Spinal cord (tissue), 10 donors: ENCODE measurements around the gene CREG1. TPM values are rescaled to one million over a fixed set of nuclear protein-coding genes. Genes with fewer than 3 reads are reported as not detected.
"Not testable (repeated sequence)": the region's sequence is repeated elsewhere in the genome, so short reads cannot be mapped to it uniquely, and the experiment has no call there.

Source experiments
- DNase-seq, 6 donors: peaks; one replicate each; pipeline versions ENCODE4 v3.0.0 to v3.0.0-alpha.2; 2013 to 2015; ENCODE audit warnings: low spot score in 6 of 6, low read depth in 4 of 6
- H3K27ac ChIP-seq: one replicate; pipeline ENCODE4 v1.5.1; 2013; ENCODE audit warnings: low read depth, low read length, control low read depth
- H3K27me3 ChIP-seq: one replicate; pipeline ENCODE4 v1.6.1; 2013; ENCODE audit warnings: low read length; ENCODE audit not compliant: control insufficient read depth, insufficient read depth
- H3K36me3 ChIP-seq: one replicate; pipeline ENCODE4 v1.6.1; 2013; ENCODE audit warnings: low read length; ENCODE audit not compliant: control insufficient read depth, insufficient read depth
- H3K4me1 ChIP-seq: one replicate; pipeline ENCODE4 v1.6.1; 2013; ENCODE audit warnings: low read length; ENCODE audit not compliant: control insufficient read depth, insufficient read depth
- H3K4me3 ChIP-seq: one replicate; pipeline ENCODE4 v1.5.1; 2013; ENCODE audit warnings: low read depth, low read length, control low read depth
- H3K9me3 ChIP-seq: one replicate; pipeline ENCODE4 v1.6.1; 2013; ENCODE audit warnings: low read length; ENCODE audit not compliant: control insufficient read depth, insufficient read depth
- WGBS: methylation state at CpG from one replicate; pipeline ENCODE4 v1.1.5; 2013; ENCODE audit warnings: missing lambda C conversion rate; ENCODE audit not compliant: insufficient coverage; 5-methylcytosine and 5-hydroxymethylcytosine counted together
- polyA plus RNA-seq, 2 donors: library from polyadenylated mRNA; unstranded; fragments of 120-200 nt; gene quantifications; one replicate each; pipeline ENCODE4 v1.2.1, GENCODE V29; 2013; ENCODE audit not compliant: insufficient read length in 2 of 2
- total RNA-seq, 2 donors: library from RNA; depleted of rRNA in 1 of 2; stranded (reverse); fragments of 120-200 nt in 1 of 2; fragments of >200 nt in 1 of 2; gene quantifications; one replicate each; pipeline versions ENCODE4 v1.2.3 to v1.2.4, GENCODE V29; 2013 to 2014
- donor health status: healthy.

CREG1 gene
- total and polyA plus RNA-seq, 4 donors, result 68.6 to 82.1 (median 73.5) TPM

- peak in 1 of 6 donors; percentile 30 for DNase-seq
- Histone ChIP-seq H3K4me3 (no peak overlapping the region), H3K4me1 (no peaks in the 10 kb centered on the region), H3K9me3 (peaks cover under 1% of the 10 kb centered on the region), H3K27ac (no peak overlapping the region), H3K36me3 (no peaks in the 10 kb centered on the region), H3K27me3 (no peaks in the 10 kb centered on the region)
- 50% methylated on average over 1 of the region's 5 CpGs for WGBS
Measured at GRCh38 chr1:167567663-167568062, 14.1 kb upstream of the CREG1 start.

- H3K27me3 ChIP-seq, result no peaks in the 10 kb centered on the region
- DNase-seq, result no peak
- no peaks in the 10 kb centered on the region for H3K4me1 ChIP-seq
- no peaks in the 10 kb centered on the region for H3K9me3 ChIP-seq
- no peak overlapping the region for H3K27ac ChIP-seq
- no peaks in the 10 kb centered on the region for H3K36me3 ChIP-seq
- H3K4me3 ChIP-seq, result no peak overlapping the region
- 100% methylated on average over 1 of the region's 3 CpGs for WGBS
Measured at GRCh38 chr1:167566766-167567165, 13.2 kb upstream of the CREG1 start.

- Histone ChIP-seq H3K4me1 (no peaks in the 10 kb centered on the region), H3K9me3 (no peaks in the 10 kb centered on the region), H3K4me3 (no peak overlapping the region), H3K27me3 (no peaks in the 10 kb centered on the region), H3K36me3 (no peaks in the 10 kb centered on the region), H3K27ac (no peak overlapping the region)
- DNase-seq, result no peak
- 89% methylated on average over 5 of the region's 5 CpGs for WGBS
Measured at GRCh38 chr1:167565922-167566321, 12.4 kb upstream of the CREG1 start.

- Histone ChIP-seq H3K4me3 (no peak overlapping the region), H3K36me3 (no peaks in the 10 kb centered on the region), H3K27ac (no peak overlapping the region), H3K27me3 (no peaks in the 10 kb centered on the region), H3K9me3 (no peaks in the 10 kb centered on the region), H3K4me1 (no peaks in the 10 kb centered on the region)
- 96% methylated on average over 4 of the region's 5 CpGs for WGBS
- DNase-seq, result no peak
Measured at GRCh38 chr1:167564612-167565270, 11.2 kb upstream of the CREG1 start.

GRCh38 chr1:167563579-167564246, 10.2 kb upstream of the CREG1 start:
- H3K27me3 ChIP-seq, result no peaks in the 10 kb centered on the region
- H3K36me3 ChIP-seq, result no peaks in the 10 kb centered on the region
- H3K4me3 ChIP-seq, result no peak overlapping the region
- no peaks in the 10 kb centered on the region for H3K4me1 ChIP-seq
- H3K9me3 ChIP-seq, result no peaks in the 10 kb centered on the region
- H3K27ac ChIP-seq, result no peak overlapping the region
- WGBS, result 89% methylated on average over 6 of the region's 7 CpGs
- DNase-seq, result peak in 2 of 6 donors; percentile 20 to 28

GRCh38 chr1:167562702-167563101, 9.1 kb upstream of the CREG1 start:
- WGBS, result no CpG with 5 or more reads among the region's 1 CpG
- Histone ChIP-seq H3K4me3 (no peak overlapping the region), H3K4me1 (no peaks in the 10 kb centered on the region)

GRCh38 chr1:167561753-167562152, 8.2 kb upstream of the CREG1 start:
- Histone ChIP-seq H3K4me1 (no peaks in the 10 kb centered on the region), H3K9me3 (no peaks in the 10 kb centered on the region), H3K36me3 (no peaks in the 10 kb centered on the region), H3K4me3 (no peak overlapping the region), H3K27me3 (no peaks in the 10 kb centered on the region), H3K27ac (no peak overlapping the region)
- 98% methylated on average over 5 of the region's 6 CpGs for WGBS
- DNase-seq, result no peak

More at GRCh38 chr1:167562702-167563101, 9.1 kb upstream of the CREG1 start:
- Histone ChIP-seq H3K27ac (no peak overlapping the region), H3K27me3 (no peaks in the 10 kb centered on the region), H3K9me3 (no peaks in the 10 kb centered on the region), H3K36me3 (no peaks in the 10 kb centered on the region)
- DNase-seq, result no peak

GRCh38 chr1:167555971-167556714, 2.6 kb upstream of the CREG1 start:
- Histone ChIP-seq H3K27ac (no peak overlapping the region), H3K4me1 (peaks cover 13% of the 10 kb centered on the region), H3K4me3 (no peak overlapping the region), H3K9me3 (no peaks in the 10 kb centered on the region), H3K27me3 (no peaks in the 10 kb centered on the region), H3K36me3 (no peaks in the 10 kb centered on the region)
- DNase-seq, result peak in 3 of 6 donors; percentile 52 to 90 (median 89)
- no CpG with 5 or more reads among the region's 5 CpGs for WGBS

- H3K4me1 ChIP-seq, result peaks cover 13% of the 10 kb centered on the region
- H3K4me3 ChIP-seq, H3K27me3 ChIP-seq, H3K36me3 ChIP-seq, DNase-seq, H3K9me3 ChIP-seq, H3K27ac ChIP-seq: not testable (repeated sequence)
- no CpG with 5 or more reads among the region's 1 CpG for WGBS
Measured at GRCh38 chr1:167555072-167555471, 1.5 kb upstream of the CREG1 start.
